Mesendoderm (in vitro differentiated cells): ENCODE measurements around the gene MRPL28.
"Not testable (repeated sequence)": the region's sequence is repeated elsewhere in the genome, so short reads cannot be mapped to it uniquely, and the experiment has no call there.

ENCODE experiments used
- DNase-seq: peaks from one replicate; pipeline ENCODE4 v3.0.0; 2013
- H2AK5ac ChIP-seq: 2 replicates; pipeline ENCODE4 v1.6.1; 2013; ENCODE audit warnings: low read length, inconsistent platforms
- H2BK120ac ChIP-seq: 2 replicates; pipeline ENCODE4 v1.6.1; 2013; ENCODE audit warnings: low read depth, mild to moderate bottlenecking, low read length, moderate library complexity, mixed read lengths
- H2BK15ac ChIP-seq: replicated peaks from 2 replicates; pipeline ENCODE4 v1.6.1; 2013; ENCODE audit warnings: low read depth, mild to moderate bottlenecking, moderate library complexity
- H2BK5ac ChIP-seq: 2 replicates; pipeline ENCODE4 v1.6.1; 2013; ENCODE audit warnings: low read length, inconsistent platforms
- H3K18ac ChIP-seq: 2 replicates; pipeline ENCODE4 v1.6.1; 2013; ENCODE audit warnings: mild to moderate bottlenecking, low read length, mixed read lengths
- H3K23ac ChIP-seq: one replicate; pipeline ENCODE4 v1.6.1; 2013; ENCODE audit warnings: low read length
- H3K27ac ChIP-seq: 2 replicates; pipeline ENCODE4 v1.5.1; 2013; ENCODE audit warnings: low read depth, mild to moderate bottlenecking, inconsistent platforms, low read length, moderate library complexity
- H3K27me3 ChIP-seq: 2 replicates; pipeline ENCODE4 v1.6.1; 2013; ENCODE audit warnings: low read length, control low read depth, mild to moderate bottlenecking, inconsistent platforms; ENCODE audit not compliant: insufficient read depth, poor library complexity
- H3K36me3 ChIP-seq: 2 replicates; pipeline ENCODE4 v1.6.1; 2013; ENCODE audit warnings: low read length, inconsistent platforms; ENCODE audit not compliant: control insufficient read depth, insufficient read depth
- H3K4ac ChIP-seq: one replicate; pipeline ENCODE4 v1.6.1; 2013; ENCODE audit warnings: low read depth, mild to moderate bottlenecking, low read length, moderate library complexity
- H3K4me1 ChIP-seq: 2 replicates; pipeline ENCODE4 v1.6.1; 2013; ENCODE audit warnings: low read depth, low read length, inconsistent platforms; ENCODE audit not compliant: control insufficient read depth
- H3K4me2 ChIP-seq: 2 replicates; pipeline ENCODE4 v1.6.1; 2013; ENCODE audit warnings: low read length
- H3K4me3 ChIP-seq: 2 replicates; pipeline ENCODE4 v1.5.1; 2013; ENCODE audit warnings: mild to moderate bottlenecking, low read length
- H3K56ac ChIP-seq: one replicate; pipeline ENCODE4 v1.6.1; 2013; ENCODE audit warnings: low read length
- H3K79me1 ChIP-seq: 2 replicates; pipeline ENCODE4 v1.6.1; 2013; ENCODE audit warnings: low read length, inconsistent platforms
- H3K79me2 ChIP-seq: 2 replicates; pipeline ENCODE4 v1.6.1; 2013; ENCODE audit warnings: mild to moderate bottlenecking, low read length; ENCODE audit not compliant: control insufficient read depth, insufficient read depth
- H3K9ac ChIP-seq: 2 replicates; pipeline ENCODE4 v1.6.1; 2013; ENCODE audit warnings: low read length, inconsistent platforms
- H4K5ac ChIP-seq: one replicate; pipeline ENCODE4 v1.6.1; 2013; ENCODE audit warnings: low read length
- H4K8ac ChIP-seq: one replicate; pipeline ENCODE4 v1.6.1; 2013; ENCODE audit warnings: low read depth, mild to moderate bottlenecking, control low read depth, low read length, moderate library complexity
- WGBS: extraction: QIAGEN DNeasy Blood & Tissue Kit; methylation state at CpG from one replicate; pipeline ENCODE4 v1.1.7; 2013; ENCODE audit warnings: low lambda C conversion rate, missing lambda C conversion rate; ENCODE audit not compliant: insufficient coverage; ENCODE audit errors: extremely low coverage; 5-methylcytosine and 5-hydroxymethylcytosine counted together

Gene MRPL28

DNA sequence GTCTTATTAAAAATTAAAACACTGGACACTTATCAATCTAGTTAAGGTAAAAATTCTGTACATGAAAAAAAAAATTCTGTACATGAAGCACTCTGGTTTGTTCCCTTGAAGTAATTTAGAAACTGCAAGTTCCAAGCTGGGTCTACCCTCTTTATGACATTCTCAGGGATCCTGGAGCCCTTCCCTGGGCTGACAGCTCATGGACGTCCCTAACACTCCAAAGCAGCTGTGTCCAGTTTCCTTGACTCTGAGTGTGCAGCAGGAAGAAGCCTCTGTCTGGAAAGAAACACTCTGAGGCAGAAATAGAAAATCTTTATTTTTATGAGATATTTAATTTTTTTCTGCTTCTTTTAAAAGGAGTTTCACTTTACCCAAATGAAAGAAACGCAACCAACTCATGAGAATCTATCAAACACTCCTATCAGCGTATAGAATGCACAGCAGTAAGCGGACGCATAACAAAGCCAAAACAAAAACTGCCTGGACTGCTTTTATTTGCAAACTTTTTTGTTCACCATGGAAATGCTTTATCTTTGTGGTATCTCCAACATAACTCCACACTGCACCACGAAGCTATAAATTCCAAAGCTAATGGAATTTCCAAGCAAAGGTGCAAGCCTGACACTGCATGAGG is 39.0 kb downstream of the MRPL28 start:
- not testable (repeated sequence) for H2BK15ac ChIP-seq, H3K27ac ChIP-seq, H3K4me2 ChIP-seq, H3K18ac ChIP-seq, H3K4ac ChIP-seq, H3K27me3 ChIP-seq, H3K9ac ChIP-seq, H2BK5ac ChIP-seq, H3K23ac ChIP-seq, H3K56ac ChIP-seq, H2AK5ac ChIP-seq, H3K4me3 ChIP-seq, H2BK120ac ChIP-seq, H4K8ac ChIP-seq, H4K5ac ChIP-seq, DNase-seq, H3K4me1 ChIP-seq, H3K36me3 ChIP-seq
- H3K79me2 ChIP-seq: peaks cover 48% of the 10 kb centered on the region
- H3K79me1 ChIP-seq: peaks cover 28% of the 10 kb centered on the region
- WGBS: no CpG with 5 or more reads among the region's 6 CpGs

DNA sequence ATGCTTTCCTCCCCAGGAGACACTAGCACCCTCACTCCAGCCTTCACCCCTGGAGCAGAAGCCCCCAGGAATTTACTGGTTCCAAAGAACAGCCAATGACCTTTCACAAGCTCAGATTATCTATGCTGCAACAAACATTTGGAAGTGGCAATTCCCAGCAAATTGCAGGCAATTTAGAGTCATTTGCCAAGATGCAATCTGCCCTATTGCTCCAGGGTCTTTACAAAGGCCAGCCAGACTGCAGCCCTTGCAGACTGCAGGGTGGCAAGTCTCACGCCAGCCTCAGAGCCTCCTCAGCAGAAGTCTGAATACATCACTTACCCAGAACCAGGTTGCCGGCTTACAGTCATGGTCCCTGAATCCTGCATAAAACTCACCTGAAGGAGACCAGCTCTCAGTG is 39.6 kb downstream of the MRPL28 start:
- Histone ChIP-seq H3K36me3 (no peaks in the 10 kb centered on the region), H3K4me1 (peaks cover 2% of the 10 kb centered on the region), H3K9ac (no peak overlapping the region), H3K23ac (no peak overlapping the region), H3K27ac (no peak overlapping the region), H3K4me2 (no peak overlapping the region), H2AK5ac (no peak overlapping the region), H3K79me2 (peaks cover 46% of the 10 kb centered on the region), H4K5ac (no peak overlapping the region), H3K4me3 (no peak overlapping the region), H3K56ac (no peak overlapping the region), H3K79me1 (peaks cover 26% of the 10 kb centered on the region), H3K27me3 (no peaks in the 10 kb centered on the region), H2BK15ac (no peak overlapping the region), H4K8ac (no peak overlapping the region), H3K18ac (no peak overlapping the region), H2BK5ac (no peak overlapping the region), H2BK120ac (no peak overlapping the region), H3K4ac (no peak overlapping the region)
- no CpG with 5 or more reads among the region's 2 CpGs for WGBS
- peak; percentile 18 for DNase-seq

GRCh38 chr16:325375-326145 is 44.8 kb downstream of the MRPL28 start:
- no peak overlapping the region for H4K5ac ChIP-seq
- no peak overlapping the region for H2BK15ac ChIP-seq
- H3K18ac ChIP-seq: no peak overlapping the region
- H3K27ac ChIP-seq: no peak overlapping the region
- H3K79me2 ChIP-seq: peaks cover 46% of the 10 kb centered on the region
- no peaks in the 10 kb centered on the region for H3K36me3 ChIP-seq
- DNase-seq: no peak
- H4K8ac ChIP-seq: no peak overlapping the region
- no peaks in the 10 kb centered on the region for H3K27me3 ChIP-seq
- no peak overlapping the region for H2BK5ac ChIP-seq
- H3K56ac ChIP-seq: no peak overlapping the region
- no peak overlapping the region for H2BK120ac ChIP-seq
- no peak overlapping the region for H2AK5ac ChIP-seq
- H3K23ac ChIP-seq: no peak overlapping the region
- no CpG with 5 or more reads among the region's 28 CpGs for WGBS
- no peak overlapping the region for H3K4me3 ChIP-seq
- no peak overlapping the region for H3K9ac ChIP-seq
- no peak overlapping the region for H3K4ac ChIP-seq
- no peak overlapping the region for H3K4me2 ChIP-seq
- H3K79me1 ChIP-seq: peaks cover 24% of the 10 kb centered on the region
- no peaks in the 10 kb centered on the region for H3K4me1 ChIP-seq

- Histone ChIP-seq H3K4me1 (no peaks in the 10 kb centered on the region), H4K8ac (no peak overlapping the region), H3K27me3 (no peaks in the 10 kb centered on the region), H3K27ac (no peak overlapping the region), H2BK15ac (no peak overlapping the region), H3K23ac (no peak overlapping the region), H3K56ac (no peak overlapping the region), H3K18ac (no peak overlapping the region), H3K4me3 (no peak overlapping the region), H3K79me1 (peaks cover 27% of the 10 kb centered on the region), H3K9ac (no peak overlapping the region), H2BK120ac (no peak overlapping the region), H3K4ac (no peak overlapping the region), H3K4me2 (no peak overlapping the region), H2AK5ac (no peak overlapping the region), H3K36me3 (no peaks in the 10 kb centered on the region), H3K79me2 (peaks cover 50% of the 10 kb centered on the region), H2BK5ac (no peak overlapping the region), H4K5ac (no peak overlapping the region)
- no CpG with 5 or more reads among the region's 55 CpGs for WGBS
- no peak for DNase-seq
Measured at GRCh38 chr16:324451-325334, 45.6 kb downstream of the MRPL28 start.

- no peaks in the 10 kb centered on the region for H3K4me1 ChIP-seq
- no peak for DNase-seq
- no peak overlapping the region for H3K23ac ChIP-seq
- no peaks in the 10 kb centered on the region for H3K36me3 ChIP-seq
- H3K4me3 ChIP-seq: no peak overlapping the region
- H3K79me2 ChIP-seq: peaks cover 54% of the 10 kb centered on the region
- no peak overlapping the region for H2BK5ac ChIP-seq
- no peak overlapping the region for H3K18ac ChIP-seq
- H3K27ac ChIP-seq: no peak overlapping the region
- no peak overlapping the region for H4K8ac ChIP-seq
- H3K79me1 ChIP-seq: peaks cover 27% of the 10 kb centered on the region
- H2BK15ac ChIP-seq: no peak overlapping the region
- no peak overlapping the region for H2BK120ac ChIP-seq
- no peak overlapping the region for H2AK5ac ChIP-seq
- H3K4ac ChIP-seq: no peak overlapping the region
- H3K4me2 ChIP-seq: no peak overlapping the region
- H4K5ac ChIP-seq: no peak overlapping the region
- H3K56ac ChIP-seq: no peak overlapping the region
- no CpG with 5 or more reads among the region's 17 CpGs for WGBS
- no peaks in the 10 kb centered on the region for H3K27me3 ChIP-seq
- no peak overlapping the region for H3K9ac ChIP-seq
Measured at GRCh38 chr16:324201-324450, 46.2 kb downstream of the MRPL28 start.
